HS-27A (cell line): ENCODE measurements around the gene MSMP.

ENCODE experiments used
- DNase-seq: peaks from one replicate; pipeline ENCODE4 v3.0.0-alpha.2; 2012; ENCODE audit warnings: low read depth, missing footprints

The MSMP gene, protein sequence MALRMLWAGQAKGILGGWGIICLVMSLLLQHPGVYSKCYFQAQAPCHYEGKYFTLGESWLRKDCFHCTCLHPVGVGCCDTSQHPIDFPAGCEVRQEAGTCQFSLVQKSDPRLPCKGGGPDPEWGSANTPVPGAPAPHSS

DNA sequence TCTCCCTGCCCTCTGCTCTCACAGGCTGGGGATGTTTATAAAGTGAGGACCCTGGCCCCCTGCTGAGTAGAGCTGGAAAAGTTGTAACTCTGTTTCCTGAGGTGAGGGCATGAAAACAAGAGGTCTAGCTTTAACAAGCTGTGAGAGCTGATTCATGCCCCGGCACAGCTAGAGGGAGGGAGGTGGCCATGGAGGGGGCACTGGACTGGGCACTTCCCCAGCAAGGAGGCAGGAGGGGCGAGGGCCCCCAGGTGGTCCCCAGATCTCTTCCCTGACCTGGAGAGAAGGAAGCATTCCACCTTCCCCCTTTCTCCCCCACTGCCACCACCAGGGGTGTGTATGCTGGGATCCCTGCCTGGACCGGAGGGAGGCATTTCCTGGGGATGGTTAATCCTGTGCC lies at the start of gene MSMP:
Gene MSMP (minus strand): TSS at position 13 of the 400 bp plus-strand sequence. CDS start 147 bp downstream, outside the sequence.
- no peak for DNase-seq

DNA sequence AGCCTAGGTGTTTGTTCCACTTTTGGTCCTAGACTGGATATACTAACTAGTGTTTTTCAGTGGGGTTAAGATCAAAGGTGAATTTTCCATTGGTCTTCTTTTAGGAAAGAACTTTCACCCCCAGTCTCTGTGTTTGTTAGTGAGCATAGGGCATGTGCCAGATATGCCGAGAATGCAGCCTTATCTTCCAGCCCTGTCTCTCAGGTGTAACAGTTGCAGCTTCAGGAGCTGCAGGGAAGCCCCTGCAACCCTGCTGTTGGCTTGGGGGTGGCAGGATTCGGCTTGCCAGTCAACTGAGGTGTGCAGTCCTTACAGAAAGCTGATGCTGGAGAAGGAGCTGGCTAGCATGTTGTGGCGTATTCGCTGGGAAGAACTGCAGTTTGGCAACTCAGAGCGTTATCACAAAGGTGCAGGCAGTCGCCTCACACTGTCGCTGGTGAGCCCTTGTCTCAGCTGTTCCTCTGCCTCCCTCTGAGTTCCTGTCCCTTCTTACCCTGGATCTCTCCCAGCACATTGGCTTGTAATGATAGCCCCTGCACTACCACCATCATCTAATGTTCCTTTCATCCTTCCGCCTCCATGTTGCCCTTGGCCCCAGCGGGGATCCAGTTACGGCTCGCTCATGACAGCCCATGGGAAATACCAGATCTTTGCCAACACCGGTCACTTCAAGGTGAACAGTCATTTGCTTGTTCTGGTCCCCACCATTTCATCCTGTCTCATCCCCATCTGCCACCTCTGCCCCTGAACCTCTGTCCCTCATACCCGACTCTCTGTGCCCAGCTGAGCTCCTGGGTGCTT lies 47.5 kb upstream of the MSMP start:
- no peak for DNase-seq

DNA sequence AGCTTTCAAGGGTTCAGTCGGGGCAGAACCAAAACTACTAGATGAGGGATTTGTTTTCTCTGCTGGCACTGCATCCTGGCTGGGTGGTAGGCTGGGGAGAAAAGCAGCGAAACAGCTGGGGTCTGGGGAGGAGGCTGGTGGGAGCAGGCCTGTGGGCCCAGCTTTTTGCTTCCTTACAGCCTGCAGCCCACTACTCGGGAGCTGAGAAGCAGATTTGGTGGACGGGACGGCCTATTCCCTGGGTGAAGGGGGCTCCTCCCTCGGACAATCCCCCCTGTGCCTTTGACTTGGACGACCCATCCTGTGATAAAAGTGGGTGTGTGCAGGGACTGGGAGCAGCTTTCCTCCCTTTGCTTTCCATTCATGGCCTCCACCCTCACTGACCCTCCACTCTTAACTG lies 46.5 kb upstream of the MSMP start:
- DNase-seq, result no peak

DNA sequence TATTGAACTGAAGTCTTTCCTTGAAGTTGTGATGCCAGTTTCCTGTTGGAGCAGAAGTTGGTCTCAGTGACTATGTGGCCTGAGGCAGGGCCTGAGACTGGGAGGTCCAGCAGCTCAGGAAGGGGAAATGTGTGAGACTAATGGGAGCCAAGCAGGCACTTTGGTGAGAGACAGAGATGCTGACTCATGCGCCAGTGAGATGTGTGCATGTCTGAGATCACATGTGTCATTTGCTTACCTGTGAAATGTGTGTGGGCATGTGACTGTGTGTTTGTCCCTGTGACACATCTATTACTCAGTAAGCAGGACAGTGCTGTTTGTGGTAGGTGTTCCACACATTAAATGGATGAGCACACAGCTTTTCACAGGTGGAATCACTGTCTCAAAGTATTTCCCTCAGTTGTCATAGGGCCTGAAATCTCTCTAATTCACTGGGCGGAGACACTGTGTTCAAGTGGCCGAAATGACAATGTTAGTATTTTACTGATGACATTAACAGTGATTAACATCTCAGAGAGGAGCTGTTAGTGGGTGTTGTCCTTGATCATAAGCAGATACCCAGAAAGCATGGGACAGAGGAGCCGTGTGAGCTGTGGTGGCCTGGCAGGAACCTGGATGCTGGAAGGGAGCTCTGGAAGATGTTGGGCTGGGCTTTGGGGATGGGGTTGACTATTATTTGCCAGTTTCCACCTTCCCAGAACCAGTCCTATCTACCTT lies 44.7 kb upstream of the MSMP start:
- no peak for DNase-seq

DNA sequence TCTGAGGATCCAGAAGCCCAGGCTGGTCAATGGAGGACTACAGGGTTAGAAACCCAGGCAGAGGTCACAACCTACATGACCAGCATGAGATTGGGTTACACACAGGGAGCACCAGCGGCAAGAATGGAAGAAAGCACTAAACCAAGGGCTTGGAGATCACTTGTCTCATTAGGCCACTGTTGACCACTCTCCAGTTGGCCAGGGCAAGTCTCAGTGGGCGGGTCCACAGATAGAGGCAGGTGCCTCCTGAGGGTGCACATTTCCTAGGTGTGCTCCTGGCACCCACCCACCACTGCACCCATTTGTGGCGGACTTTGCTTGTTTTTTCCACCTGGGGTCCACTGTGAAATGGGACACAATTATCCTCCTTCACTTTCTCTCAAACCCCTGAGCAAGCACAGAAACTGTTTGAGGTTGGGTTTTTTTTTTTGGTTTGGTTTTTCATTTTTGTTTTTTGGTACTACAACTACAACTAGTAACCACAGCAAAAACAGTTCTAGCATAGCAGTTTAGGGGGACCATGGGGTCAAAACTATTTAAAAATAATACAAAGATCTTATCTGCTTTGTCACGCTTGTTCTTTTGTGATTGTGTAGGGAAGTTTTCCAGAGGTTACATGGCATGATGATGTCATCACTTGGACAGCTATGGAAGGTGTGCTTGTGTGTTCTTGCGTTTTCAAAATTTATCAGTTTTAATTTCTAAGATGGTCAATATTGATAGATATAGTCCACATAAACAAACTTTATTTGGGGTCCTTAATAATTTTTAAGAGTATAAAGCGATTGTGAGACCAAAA lies 43.4 kb upstream of the MSMP start:
- DNase-seq, result no peak

DNA sequence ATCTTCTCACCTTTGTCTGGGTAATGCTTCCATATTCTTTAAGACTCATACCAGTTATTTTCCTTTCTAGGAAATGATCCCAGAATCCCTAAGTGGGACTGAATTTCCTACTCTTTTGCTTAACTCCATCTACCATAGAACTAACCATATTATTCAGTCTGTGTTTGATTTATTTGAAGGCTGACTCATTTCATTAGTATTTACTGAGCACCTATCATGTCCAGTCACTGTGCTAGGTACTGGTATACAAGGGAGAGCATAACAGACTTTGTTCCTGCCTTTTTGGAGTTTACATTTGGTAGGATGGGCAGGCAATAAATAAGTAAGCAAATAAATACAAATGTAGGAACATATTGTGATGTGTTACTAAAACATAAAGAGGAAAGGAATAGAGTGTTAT lies 41.6 kb upstream of the MSMP start:
- DNase-seq, result no peak

DNA sequence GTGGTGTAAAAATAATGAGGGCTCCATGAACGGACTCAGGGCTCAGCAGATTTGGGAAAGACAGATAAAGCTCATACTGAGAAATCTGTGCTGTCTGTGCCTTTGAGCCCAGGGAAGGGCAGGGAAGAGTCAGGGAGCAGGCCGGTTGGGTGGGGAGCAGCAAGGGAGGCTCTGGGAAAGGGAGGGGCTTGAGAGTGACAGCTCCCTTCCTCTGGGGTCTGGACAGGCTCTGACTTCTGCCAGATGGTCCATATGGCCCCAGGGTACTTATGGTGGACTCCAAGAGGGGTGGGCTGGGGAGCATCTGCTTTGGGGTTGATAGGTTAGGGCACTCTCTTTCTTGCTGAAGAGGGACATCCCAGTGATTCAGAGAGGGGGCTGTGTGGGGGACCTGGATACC lies 39.4 kb upstream of the MSMP start:
- DNase-seq, result no peak

DNA sequence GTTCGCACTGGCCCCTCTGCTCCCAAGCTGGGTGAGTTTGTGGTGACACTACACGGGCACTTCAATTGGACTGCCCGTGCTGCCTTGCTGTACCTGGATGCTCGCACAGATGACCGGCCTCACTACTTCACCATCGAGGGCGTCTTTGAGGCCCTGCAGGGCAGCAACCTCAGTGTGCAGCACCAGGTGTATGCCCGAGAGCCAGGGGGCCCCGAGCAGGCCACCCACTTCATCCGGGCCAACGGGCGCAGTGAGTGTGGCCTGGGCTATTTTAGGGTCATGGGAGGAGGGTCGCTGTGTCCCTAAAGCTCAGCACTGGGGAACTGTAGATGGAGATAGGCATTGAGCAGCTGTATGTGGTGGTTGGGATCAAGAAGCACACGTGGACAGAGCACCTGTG lies 38.8 kb upstream of the MSMP start:
- no peak for DNase-seq

DNA sequence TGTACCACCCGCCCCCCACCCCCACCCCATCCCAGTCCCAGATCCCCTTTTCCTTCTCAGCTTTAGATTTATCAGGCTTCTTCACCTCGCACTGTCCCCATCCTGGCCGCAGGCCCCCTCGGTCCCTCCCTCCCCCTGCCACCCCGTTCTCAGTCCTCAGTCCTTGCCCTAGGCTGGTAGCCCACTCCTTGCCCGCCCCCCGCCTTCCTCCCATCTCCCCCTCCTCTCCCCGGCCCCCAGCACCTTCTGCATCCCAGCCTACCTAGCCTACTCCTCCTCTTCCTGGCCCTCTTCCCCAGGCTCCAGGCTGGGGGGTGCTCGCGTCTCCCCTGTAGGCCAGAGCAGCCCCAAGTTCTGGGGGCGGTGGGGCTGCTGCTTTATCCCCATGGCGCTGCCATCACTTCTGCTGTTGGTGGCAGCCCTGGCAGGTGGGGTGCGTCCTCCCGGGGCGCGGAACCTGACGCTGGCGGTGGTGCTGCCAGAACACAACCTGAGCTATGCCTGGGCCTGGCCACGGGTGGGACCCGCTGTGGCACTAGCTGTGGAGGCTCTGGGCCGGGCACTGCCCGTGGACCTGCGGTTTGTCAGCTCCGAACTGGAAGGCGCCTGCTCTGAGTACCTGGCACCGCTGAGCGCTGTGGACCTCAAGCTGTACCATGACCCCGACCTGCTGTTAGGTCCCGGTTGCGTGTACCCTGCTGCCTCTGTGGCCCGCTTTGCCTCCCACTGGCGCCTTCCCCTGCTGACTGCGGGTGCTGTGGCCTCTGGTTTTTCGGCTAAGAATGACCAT lies 38.1 kb upstream of the MSMP start:
- no peak for DNase-seq

DNA sequence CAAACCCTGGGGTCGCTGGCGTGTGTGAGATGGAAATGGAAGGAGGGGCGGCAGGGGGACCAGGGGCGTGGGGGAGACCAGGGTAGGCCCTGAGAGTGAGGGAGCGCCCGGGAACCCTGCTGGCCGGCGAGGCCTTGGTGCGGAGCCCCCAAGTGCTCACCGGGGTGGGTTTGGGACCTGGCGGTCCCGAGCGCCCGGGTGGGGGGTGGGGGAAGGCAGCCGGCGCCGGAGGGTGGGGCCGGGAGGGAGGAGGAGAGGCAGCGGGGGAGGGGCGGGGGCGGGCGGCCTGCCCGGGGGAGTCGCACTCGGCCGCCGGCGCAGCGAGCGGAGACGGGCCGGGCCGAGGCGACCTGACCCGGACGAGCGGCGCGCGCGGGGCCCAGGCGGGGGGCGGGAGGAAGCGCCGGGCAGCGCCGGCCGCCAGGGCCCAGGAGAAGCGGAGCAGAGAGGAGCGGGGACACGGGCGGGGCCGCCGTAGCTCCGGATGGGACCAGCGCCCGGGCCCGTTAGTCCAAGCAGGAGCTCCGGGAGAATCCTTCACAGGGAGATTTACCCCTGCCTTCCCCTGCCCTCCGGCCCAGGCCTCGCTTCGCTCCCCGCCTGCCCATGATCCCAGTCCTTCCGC lies 37.3 kb upstream of the MSMP start, which contains the start of gene NPR2:
Gene NPR2 (plus strand): TSS at position 295 of the 625 bp plus-strand sequence. CDS start 818 bp downstream, outside the sequence.
- DNase-seq, result no peak

DNA sequence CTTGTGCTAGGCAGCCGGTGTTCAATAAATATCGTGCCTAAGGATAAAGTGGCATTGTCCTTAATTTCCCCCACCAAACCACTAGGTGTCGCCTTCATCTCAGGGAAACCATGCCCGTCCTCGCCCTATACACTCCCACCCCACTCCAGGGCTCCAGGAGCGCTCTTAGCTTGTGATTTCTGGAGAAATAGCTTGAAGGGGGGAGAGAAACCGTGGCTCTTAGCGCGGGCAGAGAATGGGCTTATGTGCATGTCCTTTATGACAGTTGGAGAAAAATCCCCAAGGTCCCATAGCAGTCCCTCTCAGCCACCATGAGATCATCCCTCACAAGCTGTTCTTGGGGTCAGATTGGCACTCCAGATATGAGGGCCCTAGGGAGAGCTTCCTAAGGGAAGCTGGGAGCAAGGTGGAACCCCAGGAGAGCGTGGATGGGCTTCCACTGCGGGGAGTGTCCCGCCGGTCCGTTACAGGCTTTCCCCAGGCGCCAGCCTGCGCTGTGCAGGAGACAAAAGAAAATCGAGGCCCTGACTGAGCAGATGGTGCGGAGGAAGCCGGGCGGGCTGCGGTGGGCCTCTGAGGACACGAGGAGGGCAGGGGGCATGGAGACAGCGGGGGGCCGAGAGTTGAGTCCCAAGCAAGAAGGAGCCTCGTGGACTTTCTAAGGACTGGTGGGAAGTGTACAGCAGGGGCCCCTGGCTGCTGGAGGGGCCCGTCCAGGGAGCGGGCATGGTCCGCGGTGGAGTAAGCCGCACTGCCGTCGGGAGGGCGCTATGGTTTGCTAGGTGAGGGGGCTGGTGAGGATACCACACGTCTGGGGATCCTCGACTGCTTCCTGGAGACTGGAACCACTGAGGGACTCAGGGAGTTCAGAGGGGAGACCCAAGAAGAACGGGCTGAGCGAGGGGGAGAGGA lies 36.6 kb upstream of the MSMP start:
- peak; percentile 57 for DNase-seq

DNA sequence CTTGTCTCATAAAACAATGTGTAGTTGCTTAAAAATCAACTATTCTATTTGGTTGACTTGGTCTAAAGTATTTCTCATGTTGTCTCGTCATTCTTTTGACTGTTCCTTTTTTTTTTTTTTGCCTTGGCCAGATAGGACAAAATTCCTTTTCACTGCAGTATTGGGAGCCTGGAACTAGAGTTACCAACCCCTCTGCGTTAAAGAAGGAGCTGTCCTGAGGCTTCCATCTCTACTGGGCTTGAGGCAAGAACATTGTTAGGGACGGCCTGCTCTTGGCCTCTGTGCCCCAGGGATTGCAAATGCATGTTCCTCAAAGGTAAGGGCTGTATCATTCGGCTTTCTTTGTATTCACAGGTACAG lies 35.9 kb upstream of the MSMP start:
- no peak for DNase-seq

DNA sequence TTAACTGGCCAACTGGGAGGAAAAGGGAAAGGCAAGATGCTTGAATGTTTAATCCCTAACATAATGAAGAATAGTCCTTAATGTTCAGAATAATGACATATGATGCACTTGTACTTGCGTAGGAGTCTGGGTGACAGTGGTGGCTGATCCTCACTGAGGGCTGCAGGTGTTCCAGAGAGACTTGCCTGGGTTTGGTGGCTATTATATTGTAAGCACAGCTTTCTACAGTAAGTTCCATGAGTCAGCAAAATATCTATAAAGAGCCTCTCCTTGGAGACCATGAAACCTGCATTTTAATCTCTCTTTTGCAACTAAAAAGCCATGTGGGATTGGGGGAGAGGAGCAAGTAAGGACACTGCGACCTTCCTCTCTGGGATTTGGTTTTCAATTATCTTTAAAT lies 35.5 kb upstream of the MSMP start:
- no peak for DNase-seq

DNA sequence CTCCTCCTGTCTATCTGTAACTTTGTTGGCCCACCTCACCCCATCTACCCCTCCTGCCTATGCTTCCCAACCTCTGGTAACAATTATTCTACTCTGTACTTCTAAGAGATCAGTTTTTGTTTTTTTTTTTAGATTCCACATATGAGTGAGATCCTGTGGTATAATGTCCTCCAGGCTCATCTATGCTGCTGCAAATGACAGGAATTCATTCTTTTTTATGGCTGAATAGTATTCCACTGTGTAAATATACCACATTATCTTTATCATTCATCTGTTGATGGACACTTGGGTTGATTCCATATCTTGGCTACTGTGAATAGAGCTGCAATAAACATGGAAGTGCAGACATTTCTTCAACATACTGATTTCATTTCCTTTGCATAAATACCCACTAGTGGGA lies 29.3 kb upstream of the MSMP start:
- DNase-seq, result no peak

DNA sequence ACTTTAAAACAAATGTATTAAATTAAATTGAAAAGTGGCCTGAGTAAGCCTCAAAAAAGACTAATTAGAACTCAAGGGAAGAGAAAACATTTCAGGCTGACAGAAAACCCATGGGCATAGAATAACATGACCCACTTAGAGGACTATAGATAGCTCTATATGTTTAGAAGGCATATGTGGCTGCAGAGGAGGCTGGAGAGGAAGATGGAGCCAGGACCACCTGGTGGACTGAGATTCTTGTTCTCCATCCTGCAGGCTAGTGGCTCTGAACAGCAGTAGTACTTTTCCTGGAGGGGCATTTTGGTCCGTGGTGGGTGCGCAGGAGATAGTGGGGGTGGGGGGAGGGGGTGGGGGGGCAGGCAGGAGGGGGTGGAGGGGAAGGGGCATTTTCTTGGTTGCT lies 27.0 kb upstream of the MSMP start:
- DNase-seq, result no peak

DNA sequence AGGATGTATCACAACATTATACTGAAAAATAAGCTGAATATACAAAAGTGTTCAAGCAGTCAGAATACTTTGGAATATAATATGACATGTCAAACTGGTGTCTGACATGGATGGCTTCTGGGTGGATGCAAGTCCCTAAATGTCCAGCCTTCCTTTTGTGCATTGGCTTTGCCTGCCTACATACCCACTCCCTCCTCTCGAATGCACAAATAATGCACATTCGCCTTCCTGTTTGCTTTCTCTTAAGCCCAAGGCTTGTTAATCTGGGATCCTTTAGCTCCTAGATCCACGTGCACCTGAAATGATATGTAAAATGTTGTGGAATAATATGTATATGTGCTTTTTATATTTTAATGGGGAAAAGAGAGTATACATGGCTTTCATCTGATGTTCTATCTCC lies 24.4 kb upstream of the MSMP start:
- DNase-seq, result no peak

DNA sequence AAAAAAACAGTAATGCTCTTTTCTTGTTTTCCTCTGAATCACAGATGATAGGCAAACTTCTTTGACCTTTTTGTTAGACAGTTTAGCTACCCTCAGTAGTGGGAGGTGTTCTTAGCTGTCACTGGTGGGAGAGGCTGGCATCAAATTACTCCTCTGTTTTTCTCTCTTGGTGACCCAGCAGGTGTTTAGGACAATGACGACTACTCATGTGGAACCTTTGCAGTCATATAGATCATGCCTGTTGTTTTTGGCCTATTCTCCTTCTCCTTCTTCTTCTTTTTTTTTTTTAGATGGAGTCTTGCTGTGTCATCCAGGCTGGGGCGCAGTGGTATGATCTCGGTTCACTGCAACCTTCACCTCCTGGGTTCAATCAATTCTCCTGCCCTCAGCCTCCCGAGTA lies 21.9 kb upstream of the MSMP start:
- no peak for DNase-seq

DNA sequence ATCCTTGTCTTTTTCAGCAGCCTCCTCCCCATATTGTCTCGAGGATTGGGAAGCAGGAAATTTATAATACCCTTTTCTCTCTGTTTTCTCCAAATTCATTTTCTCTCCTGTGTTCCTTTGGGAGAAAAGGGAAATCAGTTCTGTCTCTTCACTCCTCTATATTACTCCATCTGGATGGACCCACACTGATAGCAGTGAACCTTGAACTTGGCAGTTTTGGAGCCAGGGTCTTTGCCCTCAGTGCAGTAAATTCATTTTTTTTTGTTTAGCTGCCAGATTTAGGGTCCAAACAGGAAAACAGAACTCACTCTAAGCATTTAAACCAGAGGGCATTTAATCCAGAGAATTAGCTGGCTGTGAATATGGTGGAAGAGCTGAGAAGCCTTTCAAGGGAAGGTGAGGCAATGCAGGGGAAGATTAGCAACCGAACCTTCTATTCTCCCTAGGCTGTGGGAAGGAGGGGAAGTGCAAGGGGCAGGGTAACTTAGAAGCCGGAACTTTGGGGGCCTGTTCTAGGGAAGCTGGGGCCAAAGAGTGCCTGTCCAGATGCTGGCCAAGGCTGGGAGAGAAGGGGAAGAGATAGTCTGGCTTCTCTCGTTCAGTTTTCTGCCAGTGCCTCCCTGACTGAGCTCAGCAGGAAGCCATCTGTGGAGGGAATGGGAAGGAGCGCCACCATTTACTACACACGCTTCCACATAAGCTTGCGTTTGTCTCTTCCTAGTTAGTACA lies 21.0 kb upstream of the MSMP start:
- DNase-seq, result no peak

DNA sequence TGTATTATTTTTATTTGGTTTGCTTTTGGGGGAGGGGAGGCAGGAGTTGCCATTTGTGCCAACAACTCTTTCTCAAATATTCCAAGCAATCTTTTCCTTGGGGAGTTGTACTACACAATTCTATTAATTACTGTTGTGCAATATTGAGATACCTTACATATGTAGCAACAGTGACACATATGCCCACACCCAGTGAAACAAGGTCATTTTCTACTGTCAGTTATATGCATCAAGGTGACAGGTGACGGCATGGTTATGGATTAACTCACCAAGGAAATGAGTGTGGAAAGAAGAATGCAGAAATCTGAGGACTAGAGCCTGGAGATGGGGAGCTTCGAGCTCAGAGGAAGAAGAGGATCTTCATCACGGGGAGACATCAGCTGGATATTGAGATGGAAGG lies 17.9 kb upstream of the MSMP start:
- DNase-seq, result no peak
